ENCODE results near the gene ACP7. TPM values are rescaled to one million over a fixed set of nuclear protein-coding genes. Genes with fewer than 3 reads are reported as not detected.
"Not testable (repeated sequence)": the region's sequence is repeated elsewhere in the genome, so short reads cannot be mapped to it uniquely, and the experiment has no call there.

The ACP7 gene
- polyA plus RNA-seq, 3 donors = 0.31 to 0.76 (median 0.64) TPM

GRCh38 chr19:39130337-39131254, 46.4 kb downstream of the ACP7 start:
- no peak for DNase-seq (ENCODE audit: low read depth in 3 of 3, low spot score in 2 of 3)

- DNase-seq (ENCODE audit: low read depth in 3 of 3, low spot score in 2 of 3) = no peak
Observed at GRCh38 chr19:39131255-39131755, 47.1 kb downstream of the ACP7 start.

- no peak for DNase-seq (ENCODE audit: low read depth in 3 of 3, low spot score in 2 of 3)
Observed at GRCh38 chr19:39132344-39132969, 48.3 kb downstream of the ACP7 start.

GRCh38 chr19:39133431-39134270, 49.5 kb downstream of the ACP7 start:
- no peak for DNase-seq (ENCODE audit: low read depth in 3 of 3, low spot score in 2 of 3)

- DNase-seq (ENCODE audit: low read depth in 3 of 3, low spot score in 2 of 3) = no peak
Observed at GRCh38 chr19:39135701-39136100, 51.5 kb downstream of the ACP7 start.

- no peak for DNase-seq (ENCODE audit: low read depth in 3 of 3, low spot score in 2 of 3)
Observed at GRCh38 chr19:39136225-39136940, 52.2 kb downstream of the ACP7 start.

GRCh38 chr19:39137131-39137530, 53.0 kb downstream of the ACP7 start:
- no peak for DNase-seq (ENCODE audit: low read depth in 3 of 3, low spot score in 2 of 3)

- no peak for DNase-seq (ENCODE audit: low read depth in 3 of 3, low spot score in 2 of 3)
Observed at GRCh38 chr19:39138221-39139211, 54.3 kb downstream of the ACP7 start.

- DNase-seq (ENCODE audit: low read depth in 3 of 3, low spot score in 2 of 3) = no peak
Observed at GRCh38 chr19:39139305-39139874, 55.2 kb downstream of the ACP7 start.

GRCh38 chr19:39139971-39140453, 55.8 kb downstream of the ACP7 start:
- DNase-seq (ENCODE audit: low read depth in 3 of 3, low spot score in 2 of 3) = no peak

GRCh38 chr19:39140594-39140993, 56.4 kb downstream of the ACP7 start:
- no peak for DNase-seq (ENCODE audit: low read depth in 3 of 3, low spot score in 2 of 3)

GRCh38 chr19:39141929-39142328, 57.8 kb downstream of the ACP7 start:
- no peak for DNase-seq (ENCODE audit: low read depth in 3 of 3, low spot score in 2 of 3)

- DNase-seq (ENCODE audit: low read depth in 3 of 3, low spot score in 2 of 3) = no peak
Observed at GRCh38 chr19:39142630-39143029, 58.5 kb downstream of the ACP7 start.

GRCh38 chr19:39143757-39144289, 59.7 kb downstream of the ACP7 start:
- not testable (repeated sequence) for DNase-seq (ENCODE audit: low read depth in 3 of 3, low spot score in 2 of 3)

- DNase-seq (ENCODE audit: low read depth in 3 of 3, low spot score in 2 of 3) = no peak
Observed at GRCh38 chr19:39144290-39145071, 60.3 kb downstream of the ACP7 start.

- no peak for DNase-seq (ENCODE audit: low read depth in 3 of 3, low spot score in 2 of 3)
Observed at GRCh38 chr19:39145180-39145953, 61.2 kb downstream of the ACP7 start.

- no peak for DNase-seq (ENCODE audit: low read depth in 3 of 3, low spot score in 2 of 3)
Observed at GRCh38 chr19:39146091-39146490, 61.9 kb downstream of the ACP7 start.

Data from right renal cortex interstitium (tissue), 3 donors.